HFFc6 (cell line): ENCODE data around the gene NEURL4. TPM values are rescaled to one million over a fixed set of nuclear protein-coding genes. Genes with fewer than 3 reads are reported as not detected.
A peak's percentile ranks its signal among the peaks of the same experiment; 100 is the strongest.

ENCODE experiments used
- DNase-seq: peaks from one replicate; pipeline ENCODE4 v3.0.0-alpha.2; 2018
- H3K27ac Mint-ChIP-seq: 2 replicates; pipeline ENCODE4 v1.8.0; 2020; ENCODE audit warnings: mild to moderate bottlenecking, mixed read lengths
- H3K27me3 Mint-ChIP-seq: 2 replicates; pipeline ENCODE4 v1.8.0; 2021; ENCODE audit warnings: mild to moderate bottlenecking, moderate library complexity, mixed read lengths; ENCODE audit not compliant: insufficient read depth
- H3K36me3 Mint-ChIP-seq: 2 replicates; pipeline ENCODE4 v1.8.0; 2021; ENCODE audit warnings: low read depth, mixed read lengths
- H3K4me1 Mint-ChIP-seq: 2 replicates; pipeline ENCODE4 v1.8.0; 2020; ENCODE audit warnings: low read depth, mixed read lengths
- H3K4me3 Mint-ChIP-seq: 2 replicates; pipeline ENCODE4 v1.8.0; 2020; ENCODE audit warnings: mild to moderate bottlenecking, moderate library complexity, mixed read lengths
- H3K9me3 Mint-ChIP-seq: 2 replicates; pipeline ENCODE4 v1.8.0; 2020; ENCODE audit warnings: mild to moderate bottlenecking, mixed read lengths
- CTCF ChIP-seq: fragments of 200-600 bp; sonication (generic); IDR thresholded peaks from 2 replicates; pipeline ENCODE4 v1.5.0; 2021; ENCODE audit warnings: antibody characterized with exemption, mild to moderate bottlenecking
- total RNA-seq, 6 experiments: library from RNA; stranded (reverse); fragmentation: NEBNext Ultra II Directional; extraction: Animal tissue kit (Norgen Biotek cat#: 25700); gene quantifications; 2 replicates in 1 of 6; 3 replicates in 5 of 6; pipeline ENCODE4 v1.2.3, GENCODE V29; 2021

NEURL4 gene
- total RNA-seq, 6 experiments from 2014 or later, result 18.7 to 24.6 (median 20.4) TPM

DNA sequence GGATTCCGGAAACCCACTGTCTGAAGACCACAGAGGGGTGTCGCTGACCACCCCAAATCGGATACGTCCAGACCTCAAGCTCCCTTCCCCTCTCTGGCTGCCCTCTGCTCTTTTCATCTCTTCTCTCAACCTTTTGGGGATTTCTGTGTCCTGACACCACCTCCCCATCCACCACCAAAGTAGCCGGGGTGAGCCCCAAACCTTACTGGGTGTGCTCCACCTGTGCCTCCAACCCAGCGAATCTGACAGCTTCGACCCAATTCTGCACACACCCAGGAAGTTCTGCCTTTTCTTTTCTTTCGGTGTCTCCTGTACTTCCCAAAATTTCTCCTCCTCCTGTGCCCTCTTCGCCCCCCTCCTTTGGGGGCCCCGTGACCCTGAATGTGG lies 23.4 kb upstream of the NEURL4 start:
- peaks cover 2% of the 10 kb centered on the region; the same call in 1 of the 2 replicates for H3K27me3 Mint-ChIP-seq
- no peaks in the 10 kb centered on the region for H3K9me3 Mint-ChIP-seq
- DNase-seq, result no peak
- H3K36me3 Mint-ChIP-seq, result no peaks in the 10 kb centered on the region
- peaks cover 53% of the 10 kb centered on the region for H3K4me1 Mint-ChIP-seq
- no peak; the same call in none of the 2 replicates for TF ChIP-seq CTCF
- peak overlapping the region; percentile 91 for H3K4me3 Mint-ChIP-seq
- peak overlapping the region; percentile 93 for H3K27ac Mint-ChIP-seq

- H3K27me3 Mint-ChIP-seq, result peaks cover 2% of the 10 kb centered on the region; the same call in 1 of the 2 replicates
- no peaks in the 10 kb centered on the region for H3K9me3 Mint-ChIP-seq
- peaks cover 53% of the 10 kb centered on the region for H3K4me1 Mint-ChIP-seq
- peak; percentile 83; the same call in 1 of the 2 replicates for TF ChIP-seq CTCF
- H3K4me3 Mint-ChIP-seq, result peak within 1 kb of the TSS; percentile 93
- H3K27ac Mint-ChIP-seq, result peak within 1 kb of the TSS; percentile 97
- H3K36me3 Mint-ChIP-seq, result no peaks in the 10 kb centered on the region
- peak; percentile 91 for DNase-seq
Measured at GRCh38 chr17:7351665-7352502, 22.7 kb upstream of the NEURL4 start, which contains the start of gene KCTD11. Gene KCTD11 (plus strand): TSS chr17:7352162.

DNA sequence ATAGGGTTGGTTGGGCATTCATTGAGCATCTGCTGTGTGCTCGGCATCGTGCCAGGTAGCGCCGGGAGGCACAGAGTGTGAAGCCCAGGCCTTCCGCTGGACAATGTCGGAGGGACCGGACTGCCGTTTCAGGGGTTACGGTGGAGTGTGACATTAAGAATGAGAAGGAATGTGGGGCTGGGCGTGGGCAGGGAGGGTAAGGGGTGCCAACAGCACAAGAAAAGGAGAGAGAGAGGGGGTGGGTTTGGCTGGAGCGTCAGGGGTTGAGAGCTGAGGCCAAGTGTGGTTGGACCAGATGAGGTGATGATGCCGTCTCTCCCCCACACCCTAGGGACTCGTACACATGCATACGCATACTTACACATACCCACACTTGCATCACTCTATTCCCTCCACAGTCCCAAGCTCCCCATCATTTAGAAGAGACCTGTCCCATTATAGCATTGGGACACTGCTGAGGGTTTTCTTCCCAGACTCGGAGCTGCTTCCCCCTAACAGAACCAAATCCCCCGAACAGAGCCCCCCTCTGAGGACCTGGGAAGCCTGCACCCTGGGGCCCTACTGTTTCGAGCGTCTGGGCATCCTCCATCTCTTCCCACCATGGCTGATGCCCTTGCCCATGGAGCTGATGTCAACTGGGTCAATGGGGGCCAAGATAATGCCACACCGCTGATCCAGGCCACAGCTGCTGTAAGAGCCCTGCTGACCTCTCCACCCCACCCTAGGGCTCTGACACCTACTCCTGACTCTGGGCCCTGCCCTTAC lies 19.5 kb upstream of the NEURL4 start:
- H3K36me3 Mint-ChIP-seq, result no peaks in the 10 kb centered on the region
- H3K27ac Mint-ChIP-seq, result no peak overlapping the region; the same call in 1 of the 2 replicates
- DNase-seq, result no peak
- peaks cover 7% of the 10 kb centered on the region for H3K27me3 Mint-ChIP-seq
- no peak for TF ChIP-seq CTCF
- no peaks in the 10 kb centered on the region for H3K9me3 Mint-ChIP-seq
- H3K4me1 Mint-ChIP-seq, result peaks cover 31% of the 10 kb centered on the region
- no peak overlapping the region for H3K4me3 Mint-ChIP-seq

- H3K27me3 Mint-ChIP-seq, result peaks cover 10% of the 10 kb centered on the region
- no peak for DNase-seq
- no peak overlapping the region for H3K27ac Mint-ChIP-seq
- peaks cover 25% of the 10 kb centered on the region for H3K4me1 Mint-ChIP-seq
- H3K4me3 Mint-ChIP-seq, result no peak overlapping the region
- no peaks in the 10 kb centered on the region for H3K36me3 Mint-ChIP-seq
- no peak for TF ChIP-seq CTCF
- no peaks in the 10 kb centered on the region for H3K9me3 Mint-ChIP-seq
Measured at GRCh38 chr17:7347630-7348477, 18.7 kb upstream of the NEURL4 start.
